HCT116 (cell line): Measurements from ENCODE around the gene VAV2. TPM values are rescaled to one million over a fixed set of nuclear protein-coding genes. Genes with fewer than 3 reads are reported as not detected.

Source experiments
- ATAC-seq: fragments of 200-7000 bp; cut with Tn5 transposase; 2 replicates; pipeline ENCODE4 v1.9.1; 2020; ENCODE audit warnings: mild to moderate bottlenecking, moderate library complexity
- BruUV-seq: library from RNA; stranded (reverse); fragments of 400-500 nt; replicated peaks from 2 replicates; lab custom pipeline; 2021; lab: Mats Ljungman, UMichigan
- CTCF ChIA-PET: fragments of 300-600 bp; sonication (Branson Sonifier 250); formaldehyde crosslinking; loops from one replicate; lab custom pipeline; 2021; ENCODE audit warnings: antibody characterized with exemption; lab: Charles Lee
- POLR2A ChIA-PET: fragments of 300-600, 350-600 bp; sonication (Branson Sonifier 250); formaldehyde crosslinking; loops from one replicate; lab custom pipeline; 2021; ENCODE audit warnings: antibody characterized with exemption; lab: Charles Lee
- RAD21 ChIA-PET, 2 experiments: fragments of 300-600 bp; sonication (Branson Sonifier 250); formaldehyde crosslinking; loops; one replicate each; lab custom pipeline; 2023; ENCODE audit warnings: low total read pairs in 2 of 2; ENCODE audit not compliant: uncharacterized antibody in 2 of 2, unreplicated experiment in 2 of 2, low non-redundant PET in 1 of 2; lab: Charles Lee
- DNase-seq: peaks from one replicate; pipeline ENCODE4 v3.0.0-alpha.2; 2010; ENCODE audit warnings: low read depth, low spot score
- H2AFZ ChIP-seq: fragments of 200-600 bp; shearing (Covaris generic), sonication (generic); 2 replicates; pipeline ENCODE4 v1.6.1; 2017; ENCODE audit warnings: low read depth, mixed run types, mixed read lengths, antibody characterized with exemption, low read length; ENCODE audit not compliant: poor library complexity, severe bottlenecking
- H3K27ac ChIP-seq: 2 replicates; pipeline ENCODE4 v1.5.1; 2012; ENCODE audit warnings: low read depth, low read length
- H3K27me3 ChIP-seq: fragments of 200-600 bp; sonication (generic); 2 replicates; pipeline ENCODE4 v1.6.1; 2016; ENCODE audit warnings: mixed run types, low read length, mixed read lengths; ENCODE audit not compliant: insufficient read depth
- H3K36me3 ChIP-seq, 2 experiments: fragments of 200-500 bp in 1 of 2; fragments of 200-600 bp in 1 of 2; sonication (Bioruptor generic) in 1 of 2; sonication (generic) in 1 of 2; 2 replicates each; pipeline versions ENCODE4 v1.5.1 to v1.6.1; 2014 to 2016; ENCODE audit warnings: low read length in 2 of 2, inconsistent platforms in 1 of 2, mixed read lengths in 1 of 2, mixed run types in 1 of 2; ENCODE audit not compliant: insufficient read depth in 2 of 2, control insufficient read depth in 1 of 2
- H3K4me1 ChIP-seq, 2 experiments: fragments of 200-600 bp in 1 of 2; sonication (generic) in 1 of 2; 2 replicates each; pipeline versions ENCODE4 v1.5.1 to v1.6.1; 2012 to 2017; ENCODE audit warnings: low read length in 2 of 2, inconsistent platforms in 1 of 2, mild to moderate bottlenecking in 1 of 2, mixed read lengths in 1 of 2, mixed run types in 1 of 2, moderate library complexity in 1 of 2; ENCODE audit not compliant: insufficient read depth in 2 of 2, control insufficient read depth in 1 of 2
- H3K4me2 ChIP-seq: fragments of 200-600 bp; sonication (generic); 2 replicates; pipeline ENCODE4 v1.6.1; 2017; ENCODE audit warnings: mixed run types, low read length, mixed read lengths
- H3K4me3 ChIP-seq, 2 experiments: fragments of 200-600 bp in 1 of 2; sonication (generic) in 1 of 2; replicated peaks in 1 of 2; 2 replicates each; pipeline ENCODE4 v1.5.1; 2011 to 2016; ENCODE audit warnings: low read length in 2 of 2, control low read depth in 1 of 2, low read depth in 1 of 2, mild to moderate bottlenecking in 1 of 2, mixed read lengths in 1 of 2, mixed run types in 1 of 2
- H3K79me2 ChIP-seq: fragments of 200-600 bp; sonication (generic); 2 replicates; pipeline ENCODE4 v1.6.1; 2017; ENCODE audit warnings: mild to moderate bottlenecking, mixed run types, low read length, moderate library complexity, mixed read lengths; ENCODE audit not compliant: insufficient read depth
- H3K9ac ChIP-seq: fragments of 200-600 bp; sonication (generic); 2 replicates; pipeline ENCODE4 v1.6.1; 2016; ENCODE audit warnings: low read length, mixed read lengths
- H3K9me2 ChIP-seq: fragments of 200-600 bp; sonication (generic), shearing (Covaris generic); 2 replicates; pipeline ENCODE4 v1.6.1; 2017; ENCODE audit warnings: mixed run types, mild to moderate bottlenecking, moderate library complexity; ENCODE audit not compliant: insufficient read depth
- H3K9me3 ChIP-seq, 2 experiments: fragments of 200-500 bp in 1 of 2; fragments of 200-600 bp in 1 of 2; sonication (Bioruptor generic) in 1 of 2; sonication (generic) in 1 of 2; 2 replicates each; pipeline ENCODE4 v1.6.1; 2014 to 2017; ENCODE audit warnings: low read length in 2 of 2, mixed read lengths in 2 of 2, inconsistent platforms in 1 of 2, low read depth in 1 of 2, mild to moderate bottlenecking in 1 of 2, mixed run types in 1 of 2, moderate library complexity in 1 of 2; ENCODE audit not compliant: control insufficient read depth in 1 of 2, insufficient read depth in 1 of 2
- H4K20me1 ChIP-seq: fragments of 200-600 bp; sonication (generic), shearing (Covaris generic); 2 replicates; pipeline ENCODE4 v1.6.1; 2017; ENCODE audit warnings: mixed run types, mild to moderate bottlenecking, moderate library complexity; ENCODE audit not compliant: insufficient read depth
- CBX3 ChIP-seq: IDR thresholded peaks from 2 replicates; pipeline ENCODE4 v1.6.1; 2012; ENCODE audit warnings: low read depth
- EZH2 ChIP-seq: fragments of 200-600 bp; sonication (generic); IDR thresholded peaks from 2 replicates; pipeline ENCODE4 v1.6.1; 2017; ENCODE audit warnings: antibody characterized with exemption, mixed run types
- EZH2phosphoT487 ChIP-seq: fragments of 200-600 bp; IDR thresholded peaks from 2 replicates; pipeline ENCODE4 v1.6.1; 2018; ENCODE audit warnings: antibody characterized with exemption, borderline replicate concordance
- FOSL1 ChIP-seq: IDR thresholded peaks from 2 replicates; pipeline ENCODE4 v1.6.1; 2012; ENCODE audit warnings: low read depth
- POLR2A ChIP-seq: IDR thresholded peaks from 2 replicates; pipeline ENCODE4 v1.7.0; 2011; ENCODE audit warnings: borderline replicate concordance; ENCODE audit not compliant: insufficient read depth, insufficient read length; ENCODE audit errors: extremely low read depth
- TCF7L2 ChIP-seq: IDR thresholded peaks from 2 replicates; pipeline ENCODE4 v1.7.0; 2011; ENCODE audit warnings: borderline replicate concordance, inconsistent platforms; ENCODE audit not compliant: insufficient read depth, insufficient read length; ENCODE audit errors: extremely low read depth
- ZFX ChIP-seq: fragments of 450-650 bp; IDR thresholded peaks from 2 replicates; pipeline ENCODE4 v1.6.1; 2017
- intact Hi-C: fragments of 100-400 bp; cut with micrococcal nuclease; formaldehyde crosslinking; loops from 2 replicates; pipeline ENCODE4 v1.10.0; 2022
- total RNA-seq: library from RNA; stranded (reverse); gene quantifications from one replicate; pipeline ENCODE4 v1.2.1, GENCODE V29; 2021; ENCODE audit not compliant: unreplicated experiment

The VAV2 gene
- total RNA-seq, 1 experiment from 2014 or later: 33.2 TPM

DNA sequence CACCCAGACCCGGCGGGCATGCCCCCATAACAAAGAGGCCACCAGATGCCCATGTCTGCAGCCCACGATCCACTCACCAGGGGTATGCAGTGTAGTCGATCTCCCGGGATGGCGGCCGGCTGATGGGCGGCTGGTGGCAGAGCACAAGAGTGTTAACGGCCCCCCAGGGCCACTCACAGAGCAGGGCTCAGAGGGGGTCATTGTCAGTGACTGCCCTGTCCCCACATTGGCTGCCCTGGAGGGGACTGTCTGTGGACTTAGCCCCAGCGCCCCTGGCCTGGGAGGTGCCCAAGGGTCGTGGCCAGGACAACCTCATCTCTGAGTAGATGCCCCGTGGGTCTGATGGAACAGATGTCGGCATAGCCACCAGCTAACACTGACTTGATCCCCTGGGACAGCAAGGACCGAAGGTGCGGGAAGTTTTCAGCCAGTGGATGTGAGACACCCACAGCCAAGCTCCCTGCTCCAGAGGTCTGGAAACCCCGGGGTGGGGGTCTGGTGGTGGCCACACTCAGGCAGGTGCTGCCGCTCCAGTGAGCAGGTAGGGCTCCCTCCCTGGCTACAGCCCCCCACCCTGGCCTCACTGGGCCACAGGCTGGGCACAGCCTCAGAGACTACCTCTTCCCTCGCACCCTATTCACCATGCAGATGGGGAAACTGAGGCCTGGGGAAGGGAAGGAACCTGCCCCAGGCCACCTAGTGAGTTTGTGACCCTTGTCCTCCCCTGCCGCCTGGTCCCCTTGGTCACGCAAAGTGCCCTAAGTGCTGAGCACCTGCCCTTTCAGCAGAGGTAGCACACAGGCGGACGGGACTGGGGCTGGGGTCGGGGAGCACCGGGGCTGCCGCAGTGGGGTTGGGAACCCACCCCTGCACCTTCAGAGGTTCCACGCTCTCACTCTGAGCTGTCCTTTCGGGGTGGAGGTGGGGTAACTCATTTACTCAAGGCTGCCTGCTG, 215.9 kb downstream of the VAV2 start:
- DNase-seq (no peak), ATAC-seq (no peak)
- no TSS peak for BruUV-seq
- H3K4me2 ChIP-seq: no peak overlapping the region
- H3K4me3 ChIP-seq: no peak overlapping the region
- no peak overlapping the region for H3K27ac ChIP-seq
- no peaks in the 10 kb centered on the region for H3K79me2 ChIP-seq
- no peak overlapping the region for H2AFZ ChIP-seq
- H3K4me1 ChIP-seq: no peaks in the 10 kb centered on the region
- no peaks in the 10 kb centered on the region for H4K20me1 ChIP-seq
- H3K9ac ChIP-seq: no peak overlapping the region
- no peaks in the 10 kb centered on the region for H3K9me2 ChIP-seq
- H3K36me3 ChIP-seq: peaks cover 5 to 17% of the 10 kb centered on the region in 2 experiments
- intact Hi-C loops: no loop called here
- no peak for TF ChIP-seq ZFX
- POLR2A ChIA-PET: no interaction called here
- CTCF ChIA-PET: interaction anchor here (1.3 kb wide), 1 partner anchor 219 kb away, joined by 3 read pairs; no protein-coding TSS in a partner anchor
- H3K9me3 ChIP-seq: peaks cover 5 to 11% of the 10 kb centered on the region in 2 experiments; a peak in 2 of 4 replicates
- H3K27me3 ChIP-seq: no peaks in the 10 kb centered on the region
- RAD21 ChIA-PET: no interaction called here

DNA sequence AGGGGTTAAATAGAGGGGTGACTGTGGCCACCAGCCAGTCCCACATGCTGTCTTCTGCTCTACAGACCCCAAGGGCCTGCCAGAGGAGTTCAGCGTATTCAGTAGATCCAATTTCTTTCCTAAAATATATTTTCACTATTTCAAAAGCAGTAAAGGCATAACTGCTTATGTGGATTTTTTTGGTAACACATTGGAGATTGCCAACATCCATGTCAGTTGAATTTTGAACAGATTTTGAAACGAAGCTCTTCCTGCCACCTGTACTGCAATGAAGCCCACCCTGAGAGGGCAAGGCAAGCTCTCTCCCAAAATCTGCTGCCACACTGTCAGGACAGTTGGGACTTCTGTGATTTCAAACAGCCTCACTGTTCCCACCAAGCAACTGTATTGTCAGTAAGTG, 216.8 kb downstream of the VAV2 start:
- H3K9me2 ChIP-seq: no peaks in the 10 kb centered on the region
- H3K27ac ChIP-seq: no peak overlapping the region
- H2AFZ ChIP-seq: no peak overlapping the region
- H3K4me1 ChIP-seq: no peaks in the 10 kb centered on the region
- no peaks in the 10 kb centered on the region for H3K27me3 ChIP-seq
- H4K20me1 ChIP-seq: no peaks in the 10 kb centered on the region
- peaks cover 5 to 11% of the 10 kb centered on the region in 2 experiments; a peak in 2 of 4 replicates for H3K9me3 ChIP-seq
- DNase-seq: no peak
- no peak for ATAC-seq
- TF ChIP-seq EZH2 (no peak), ZFX (no peak), FOSL1 (no peak), POLR2A (no peak), EZH2phosphoT487 (no peak), TCF7L2 (no peak), CBX3 (no peak)
- ChIA-PET POLR2A (no interaction called here), RAD21 (no interaction called here), CTCF (no interaction called here)
- H3K36me3 ChIP-seq: peaks cover 5 to 17% of the 10 kb centered on the region in 2 experiments
- intact Hi-C loops: no loop called here
- no peaks in the 10 kb centered on the region for H3K79me2 ChIP-seq
- no TSS peak for BruUV-seq
- H3K9ac ChIP-seq: no peak overlapping the region
- no peak overlapping the region for H3K4me2 ChIP-seq
- H3K4me3 ChIP-seq: no peak overlapping the region
